Liver (tissue), 9 donors: ENCODE data around the gene STARD3. TPM values are rescaled to one million over a fixed set of nuclear protein-coding genes. Genes with fewer than 3 reads are reported as not detected.

Source experiments
- DNase-seq: peaks from one replicate; pipeline ENCODE4 v3.0.0-alpha.2; 2017; ENCODE audit warnings: low spot score
- H3K27ac ChIP-seq, 2 donors: one replicate each; pipeline ENCODE4 v1.7.0; 2013; ENCODE audit warnings: inconsistent platforms in 2 of 2, low read length in 2 of 2, control low read depth in 1 of 2, low read depth in 1 of 2, mild to moderate bottlenecking in 1 of 2
- H3K27me3 ChIP-seq, 4 donors: one replicate each; pipeline versions ENCODE4 v1.6.1 to v1.7.0; 2013; ENCODE audit warnings: low read length in 3 of 4, inconsistent platforms in 1 of 4, mild to moderate bottlenecking in 1 of 4, moderate library complexity in 1 of 4; ENCODE audit not compliant: control insufficient read depth in 4 of 4, insufficient read depth in 4 of 4
- H3K36me3 ChIP-seq, 4 donors: one replicate each; pipeline versions ENCODE4 v1.6.1 to v1.7.0; 2013; ENCODE audit warnings: low read length in 3 of 4, mild to moderate bottlenecking in 3 of 4, low read depth in 1 of 4, moderate library complexity in 1 of 4; ENCODE audit not compliant: control insufficient read depth in 4 of 4, insufficient read depth in 3 of 4
- H3K4me1 ChIP-seq, 4 donors: one replicate each; pipeline versions ENCODE4 v1.6.1 to v1.7.0; 2013; ENCODE audit warnings: low read length in 3 of 4, mild to moderate bottlenecking in 3 of 4, moderate library complexity in 1 of 4; ENCODE audit not compliant: control insufficient read depth in 4 of 4, insufficient read depth in 4 of 4
- H3K4me3 ChIP-seq, 3 donors: one replicate each; pipeline versions ENCODE4 v1.6.1 to v1.7.0; 2013; ENCODE audit warnings: low read length in 3 of 3, control low read depth in 1 of 3, low read depth in 1 of 3, mild to moderate bottlenecking in 1 of 3
- H3K9ac ChIP-seq, 2 donors: one replicate each; pipeline ENCODE4 v1.7.0; 2013; ENCODE audit warnings: low read length in 2 of 2, mild to moderate bottlenecking in 2 of 2, moderate library complexity in 2 of 2, control low read depth in 1 of 2, low read depth in 1 of 2
- H3K9me3 ChIP-seq, 4 donors: one replicate each; pipeline versions ENCODE4 v1.6.1 to v1.7.0; 2013; ENCODE audit warnings: low read length in 3 of 4; ENCODE audit not compliant: control insufficient read depth in 4 of 4
- EGR1 ChIP-seq, 2 donors: IDR thresholded peaks; 2 replicates each; pipeline ENCODE4 v1.6.1; 2016 to 2018; ENCODE audit warnings: antibody characterized with exemption in 2 of 2, low read depth in 2 of 2
- GABPA ChIP-seq, 2 donors: IDR thresholded peaks in 1 of 2; conservative IDR thresholded peaks in 1 of 2; 2 replicates each; pipeline ENCODE4 v1.6.1; 2016; ENCODE audit warnings: antibody characterized with exemption in 2 of 2, mild to moderate bottlenecking in 1 of 2, moderate library complexity in 1 of 2
- HNF4G ChIP-seq: IDR thresholded peaks from 2 replicates; pipeline ENCODE4 v1.6.1; 2016; ENCODE audit warnings: antibody characterized with exemption
- JUND ChIP-seq, 2 donors: IDR thresholded peaks; 2 replicates each; pipeline ENCODE4 v1.6.1; 2016; ENCODE audit warnings: antibody characterized with exemption in 2 of 2
- NR2F2 ChIP-seq: IDR thresholded peaks from 2 replicates; pipeline ENCODE4 v1.6.1; 2016; ENCODE audit warnings: antibody characterized with exemption
- RAD21 ChIP-seq, 2 donors: IDR thresholded peaks; 2 replicates each; pipeline ENCODE4 v1.6.1; 2016; ENCODE audit warnings: antibody characterized with exemption in 2 of 2, mild to moderate bottlenecking in 2 of 2
- RXRA ChIP-seq, 2 donors: IDR thresholded peaks; 2 replicates each; pipeline ENCODE4 v1.6.1; 2017 to 2018; ENCODE audit warnings: antibody characterized with exemption in 2 of 2, mild to moderate bottlenecking in 1 of 2
- TAF1 ChIP-seq: conservative IDR thresholded peaks from 2 replicates; pipeline ENCODE4 v1.6.1; 2016; ENCODE audit warnings: antibody characterized with exemption, mild to moderate bottlenecking
- WGBS: extraction: QIAGEN DNeasy Blood & Tissue Kit; methylation state at CpG from one replicate; pipeline ENCODE4 v1.1.7; 2013; 5-methylcytosine and 5-hydroxymethylcytosine counted together
- polyA plus RNA-seq, 2 donors: library from polyadenylated mRNA; stranded (reverse) in 1 of 2; unstranded in 1 of 2; fragments of 200-250 nt in 1 of 2; fragments of >200 nt in 1 of 2; fragmentation: Nextera tagmentation in 1 of 2; extraction: Ambion mirVana in 1 of 2; gene quantifications; one replicate each; pipeline versions ENCODE4 v1.2.1 to v1.2.3, GENCODE V29; 2013 to 2015
- total RNA-seq, 2 donors: library from RNA; depleted of rRNA; stranded (reverse); fragments of >200 nt; gene quantifications; one replicate each; pipeline ENCODE4 v1.2.3, GENCODE V29; 2014
- TF ChIP-seq, protein P1 (sequence below): IDR thresholded peaks from 2 replicates; pipeline ENCODE4 v1.6.1; 2016; ENCODE audit warnings: antibody characterized with exemption, mild to moderate bottlenecking
- TF ChIP-seq, protein P2 (sequence below): IDR thresholded peaks from 2 replicates; pipeline ENCODE4 v1.6.1; 2016; ENCODE audit warnings: antibody characterized with exemption
- donor health status: healthy.
- donor health status: healthy.
- donor health status: healthy.
- donor health status: healthy.
- donor health status: healthy.

Gene STARD3
- total and polyA plus RNA-seq, 4 donors, result 15.0 to 34.0 (median 23.2) TPM

DNA sequence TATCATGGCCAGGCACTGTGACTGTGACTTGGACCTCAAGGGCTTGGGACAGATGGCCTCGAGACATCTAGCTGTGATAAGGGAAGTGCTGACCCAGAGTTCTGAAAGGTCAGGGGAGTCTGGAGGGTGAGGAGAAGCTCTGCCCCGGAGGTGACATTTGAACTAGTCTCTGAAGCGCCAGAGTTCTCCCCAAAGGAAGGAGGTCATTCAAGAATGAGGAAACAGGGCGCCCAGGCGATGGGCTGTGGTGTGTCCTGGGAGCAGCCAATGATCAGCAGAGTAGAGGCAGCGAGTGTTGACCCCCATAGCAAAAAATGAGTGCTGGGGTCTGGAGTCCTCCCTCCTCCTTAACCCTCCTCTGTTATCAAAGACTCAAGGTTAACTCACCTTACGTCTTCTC is 4.9 kb downstream of the STARD3 start:
- no peak overlapping the region for H3K9ac ChIP-seq
- H3K4me1 ChIP-seq, result peaks cover 4 to 37% (median 27%) of the 10 kb centered on the region in 4 donors
- TF ChIP-seq JUND (IDR thresholded peaks at IDR 0.05) (no peak), NR2F2 (peak; percentile 30), EGR1 (IDR thresholded peaks at IDR 0.05; ENCODE audit: low read depth in 2 of 2) (no peak)
- H3K27ac ChIP-seq, result no peak overlapping the region
- H3K27me3 ChIP-seq, result no peaks in the 10 kb centered on the region
- H3K36me3 ChIP-seq, result no peaks in the 10 kb centered on the region
- H3K9me3 ChIP-seq, result no peaks in the 10 kb centered on the region
- 78% methylated on average over 7 of the region's 7 CpGs for WGBS
- no peak for DNase-seq
- no peak overlapping the region for H3K4me3 ChIP-seq

GRCh38 chr17:39642291-39643074 is 5.5 kb downstream of the STARD3 start:
- Histone ChIP-seq H3K9ac (no peak overlapping the region), H3K9me3 (no peaks in the 10 kb centered on the region), H3K4me1 (peaks cover 4 to 34% (median 26%) of the 10 kb centered on the region in 4 donors), H3K27ac (no peak overlapping the region), H3K36me3 (no peaks in the 10 kb centered on the region), H3K4me3 (no peak overlapping the region), H3K27me3 (no peaks in the 10 kb centered on the region)
- TF ChIP-seq, protein P1, sequence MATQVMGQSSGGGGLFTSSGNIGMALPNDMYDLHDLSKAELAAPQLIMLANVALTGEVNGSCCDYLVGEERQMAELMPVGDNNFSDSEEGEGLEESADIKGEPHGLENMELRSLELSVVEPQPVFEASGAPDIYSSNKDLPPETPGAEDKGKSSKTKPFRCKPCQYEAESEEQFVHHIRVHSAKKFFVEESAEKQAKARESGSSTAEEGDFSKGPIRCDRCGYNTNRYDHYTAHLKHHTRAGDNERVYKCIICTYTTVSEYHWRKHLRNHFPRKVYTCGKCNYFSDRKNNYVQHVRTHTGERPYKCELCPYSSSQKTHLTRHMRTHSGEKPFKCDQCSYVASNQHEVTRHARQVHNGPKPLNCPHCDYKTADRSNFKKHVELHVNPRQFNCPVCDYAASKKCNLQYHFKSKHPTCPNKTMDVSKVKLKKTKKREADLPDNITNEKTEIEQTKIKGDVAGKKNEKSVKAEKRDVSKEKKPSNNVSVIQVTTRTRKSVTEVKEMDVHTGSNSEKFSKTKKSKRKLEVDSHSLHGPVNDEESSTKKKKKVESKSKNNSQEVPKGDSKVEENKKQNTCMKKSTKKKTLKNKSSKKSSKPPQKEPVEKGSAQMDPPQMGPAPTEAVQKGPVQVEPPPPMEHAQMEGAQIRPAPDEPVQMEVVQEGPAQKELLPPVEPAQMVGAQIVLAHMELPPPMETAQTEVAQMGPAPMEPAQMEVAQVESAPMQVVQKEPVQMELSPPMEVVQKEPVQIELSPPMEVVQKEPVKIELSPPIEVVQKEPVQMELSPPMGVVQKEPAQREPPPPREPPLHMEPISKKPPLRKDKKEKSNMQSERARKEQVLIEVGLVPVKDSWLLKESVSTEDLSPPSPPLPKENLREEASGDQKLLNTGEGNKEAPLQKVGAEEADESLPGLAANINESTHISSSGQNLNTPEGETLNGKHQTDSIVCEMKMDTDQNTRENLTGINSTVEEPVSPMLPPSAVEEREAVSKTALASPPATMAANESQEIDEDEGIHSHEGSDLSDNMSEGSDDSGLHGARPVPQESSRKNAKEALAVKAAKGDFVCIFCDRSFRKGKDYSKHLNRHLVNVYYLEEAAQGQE, result no peak
- TF ChIP-seq RAD21 (IDR thresholded peaks at IDR 0.05) (no peak), TAF1 (no peak), GABPA (IDR thresholded peaks at IDR 0.05 in 1 of 2, conservative IDR thresholded peaks at IDR 0.05 in 1 of 2) (no peak), JUND (IDR thresholded peaks at IDR 0.05) (no peak)
- WGBS, result 87% methylated on average over 9 of the region's 9 CpGs
- DNase-seq, result no peak

GRCh38 chr17:39643271-39643670 is 6.3 kb downstream of the STARD3 start:
- H3K27ac ChIP-seq, result no peak overlapping the region
- DNase-seq, result no peak

More at GRCh38 chr17:39643271-39643670, 6.3 kb downstream of the STARD3 start:
- Histone ChIP-seq H3K4me1 (peaks cover 0 to 27% (median 19%) of the 10 kb centered on the region in 4 donors), H3K4me3 (no peak overlapping the region), H3K9me3 (no peaks in the 10 kb centered on the region), H3K27me3 (no peaks in the 10 kb centered on the region), H3K9ac (no peak overlapping the region), H3K36me3 (no peaks in the 10 kb centered on the region)
- WGBS, result 87% methylated on average over 4 of the region's 4 CpGs
- TF ChIP-seq, protein P2, sequence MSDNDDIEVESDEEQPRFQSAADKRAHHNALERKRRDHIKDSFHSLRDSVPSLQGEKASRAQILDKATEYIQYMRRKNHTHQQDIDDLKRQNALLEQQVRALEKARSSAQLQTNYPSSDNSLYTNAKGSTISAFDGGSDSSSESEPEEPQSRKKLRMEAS, result no peak
- TF ChIP-seq HNF4G (no peak), RXRA (IDR thresholded peaks at IDR 0.05) (no peak), TAF1 (no peak)
